ENCODE measurements around the gene LEMD1.

The LEMD1 gene

GRCh38 chr1:205351984-205352713 lies 69.7 kb downstream of the LEMD1 start:
- no peak for DNase-seq

GRCh38 chr1:205350691-205351141 lies 71.1 kb downstream of the LEMD1 start:
- DNase-seq, result no peak

GRCh38 chr1:205350124-205350523 lies 71.7 kb downstream of the LEMD1 start:
- no peak for DNase-seq

GRCh38 chr1:205348554-205349487 lies 73.0 kb downstream of the LEMD1 start:
- no peak for DNase-seq

- DNase-seq, result no peak
These were observed 74.8 kb downstream of the LEMD1 start for GRCh38 chr1:205346956-205347574.

- no peak for DNase-seq
These were observed 76.1 kb downstream of the LEMD1 start for GRCh38 chr1:205345761-205346160.

GRCh38 chr1:205344066-205344928 lies 77.6 kb downstream of the LEMD1 start:
- no peak for DNase-seq

- DNase-seq, result no peak
These were observed 78.3 kb downstream of the LEMD1 start for GRCh38 chr1:205343431-205344065.

GRCh38 chr1:205342986-205343385 lies 78.9 kb downstream of the LEMD1 start:
- DNase-seq, result no peak

- no peak for DNase-seq
These were observed 81.2 kb downstream of the LEMD1 start for GRCh38 chr1:205340676-205341075.

- no peak for DNase-seq
These were observed 82.1 kb downstream of the LEMD1 start for GRCh38 chr1:205339717-205340116.

- DNase-seq, result no peak
These were observed 82.6 kb downstream of the LEMD1 start for GRCh38 chr1:205339197-205339702.

- DNase-seq, result no peak
These were observed 83.8 kb downstream of the LEMD1 start for GRCh38 chr1:205338011-205338410.

GRCh38 chr1:205337481-205337880 lies 84.4 kb downstream of the LEMD1 start:
- DNase-seq, result no peak

GRCh38 chr1:205335692-205336091 lies 86.2 kb downstream of the LEMD1 start:
- peak; percentile 56 to 85 for DNase-seq

GRCh38 chr1:205332015-205332791 lies 89.7 kb downstream of the LEMD1 start:
- DNase-seq, result no peak

Measured in inflammatory macrophage treated with lipopolysaccharide for 1 hour (primary cell).